ENCODE measurements around the gene AGAP1.
"Not testable (repeated sequence)": the region's sequence is repeated elsewhere in the genome, so short reads cannot be mapped to it uniquely, and the experiment has no call there.

Gene AGAP1

DNA sequence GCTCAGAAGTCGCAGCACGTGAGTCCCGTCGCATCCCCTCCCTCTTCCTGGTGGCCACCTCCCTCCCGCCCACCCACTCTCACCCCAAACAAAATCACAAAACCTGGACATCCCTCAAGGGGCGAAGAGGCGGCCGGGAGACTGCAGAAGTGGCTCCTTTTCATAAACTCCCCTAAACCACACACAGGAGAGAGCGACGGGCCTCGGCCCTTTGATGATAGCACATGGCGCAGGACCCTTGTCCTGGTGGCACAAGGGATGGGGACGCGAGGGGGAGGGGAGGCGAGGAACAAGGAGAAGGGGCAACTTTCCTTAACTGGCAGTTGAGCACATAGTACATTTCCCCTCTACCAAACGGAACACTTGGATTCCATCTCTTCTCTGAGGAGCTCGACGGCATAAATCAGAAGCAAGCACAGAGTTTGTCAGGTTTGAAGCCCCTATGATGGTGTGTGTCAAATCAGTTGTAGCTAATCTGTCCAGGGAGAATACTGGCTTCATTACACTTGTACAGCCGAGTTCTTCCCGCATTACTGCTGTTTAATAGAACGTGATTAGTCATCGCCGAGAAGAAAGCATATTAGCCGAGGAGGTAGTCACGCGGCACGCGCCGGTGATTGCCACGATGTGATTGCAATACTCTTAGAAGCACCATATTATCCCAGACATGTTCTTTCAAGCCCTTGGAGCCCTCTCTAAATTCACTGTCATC lies 630.5 kb downstream of the AGAP1 start:
- DNase-seq (ENCODE audit: low read depth): no peak

DNA sequence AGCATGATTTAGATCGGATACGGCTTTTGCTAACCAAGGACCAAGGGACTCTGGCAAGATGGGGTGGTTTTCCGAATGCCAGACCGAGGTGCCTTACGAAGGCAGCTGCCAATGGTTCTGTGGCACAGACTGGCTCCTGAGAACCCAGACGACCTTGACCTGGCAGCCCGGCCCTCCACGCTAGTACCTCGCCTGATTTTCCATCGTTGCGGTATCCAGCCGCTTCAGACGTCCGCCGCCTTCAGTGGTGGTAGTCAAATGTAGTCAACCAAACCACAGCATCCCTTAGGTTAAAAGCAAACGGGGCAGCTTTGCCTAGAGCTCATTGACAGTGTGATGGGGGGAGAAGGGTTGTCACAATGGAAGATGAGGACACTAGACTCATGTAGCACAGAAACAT lies 631.7 kb downstream of the AGAP1 start:
- DNase-seq (ENCODE audit: low read depth): no peak

DNA sequence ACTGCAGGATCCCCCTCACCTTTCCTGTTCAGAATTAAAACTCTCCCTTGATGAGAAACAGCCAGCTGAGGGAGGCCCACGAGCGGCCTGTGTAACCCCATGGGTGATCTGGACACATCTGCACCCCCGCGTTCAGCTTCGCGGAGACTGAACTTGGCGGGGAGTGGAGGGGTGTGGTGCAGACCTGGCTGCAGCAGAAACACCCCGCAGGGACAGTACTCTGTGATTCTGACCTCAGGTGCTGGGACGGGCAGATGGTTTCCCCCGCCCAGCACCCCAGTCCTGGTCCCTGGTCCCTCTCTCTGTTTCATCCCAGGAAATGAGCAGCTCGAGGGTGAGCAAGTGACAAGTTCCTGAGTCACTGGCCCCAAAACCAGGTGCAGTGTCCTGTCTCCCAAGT lies 633.2 kb downstream of the AGAP1 start:
- no peak for DNase-seq (ENCODE audit: low read depth)

DNA sequence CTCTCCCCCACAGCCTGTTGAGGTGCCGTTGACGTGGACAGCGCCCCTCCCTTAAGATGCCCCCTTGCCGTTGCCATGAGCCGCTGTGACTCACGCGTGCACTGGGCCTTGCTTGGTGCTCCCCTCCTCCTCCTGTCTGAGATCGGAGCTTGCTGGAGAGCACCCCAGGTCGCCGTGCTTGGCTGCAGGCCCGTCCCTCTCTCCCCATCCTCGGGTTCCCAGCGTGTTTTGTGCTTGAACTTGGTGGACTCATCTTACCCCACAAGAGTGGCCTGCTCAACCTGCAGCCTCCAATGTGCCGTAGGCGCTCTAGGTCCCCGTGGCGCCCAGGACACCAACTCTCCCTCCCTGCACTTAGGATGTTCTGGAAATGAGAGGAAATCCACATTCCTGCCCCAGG lies 634.5 kb downstream of the AGAP1 start:
- DNase-seq (ENCODE audit: low read depth): no peak

DNA sequence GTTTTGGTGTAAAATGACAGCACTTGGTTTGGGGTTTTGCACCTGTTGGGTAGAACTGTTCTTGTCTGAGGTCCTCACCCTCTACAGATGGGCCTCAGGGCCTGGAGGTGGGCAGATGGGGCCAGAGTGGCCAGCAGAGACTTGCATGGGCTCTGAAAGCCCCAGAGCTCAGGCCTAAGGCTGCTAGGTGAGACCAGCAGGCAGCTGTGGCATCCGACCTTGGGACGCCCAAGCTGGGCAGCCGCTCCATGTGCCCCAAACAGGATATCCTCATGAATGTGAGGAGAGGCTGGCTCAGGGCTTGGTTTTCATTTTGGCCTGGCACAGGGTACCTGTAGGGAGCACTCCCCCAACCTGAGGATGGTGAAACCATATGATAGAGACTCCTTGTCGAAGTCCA lies 636.1 kb downstream of the AGAP1 start:
- no peak for DNase-seq (ENCODE audit: low read depth)

DNA sequence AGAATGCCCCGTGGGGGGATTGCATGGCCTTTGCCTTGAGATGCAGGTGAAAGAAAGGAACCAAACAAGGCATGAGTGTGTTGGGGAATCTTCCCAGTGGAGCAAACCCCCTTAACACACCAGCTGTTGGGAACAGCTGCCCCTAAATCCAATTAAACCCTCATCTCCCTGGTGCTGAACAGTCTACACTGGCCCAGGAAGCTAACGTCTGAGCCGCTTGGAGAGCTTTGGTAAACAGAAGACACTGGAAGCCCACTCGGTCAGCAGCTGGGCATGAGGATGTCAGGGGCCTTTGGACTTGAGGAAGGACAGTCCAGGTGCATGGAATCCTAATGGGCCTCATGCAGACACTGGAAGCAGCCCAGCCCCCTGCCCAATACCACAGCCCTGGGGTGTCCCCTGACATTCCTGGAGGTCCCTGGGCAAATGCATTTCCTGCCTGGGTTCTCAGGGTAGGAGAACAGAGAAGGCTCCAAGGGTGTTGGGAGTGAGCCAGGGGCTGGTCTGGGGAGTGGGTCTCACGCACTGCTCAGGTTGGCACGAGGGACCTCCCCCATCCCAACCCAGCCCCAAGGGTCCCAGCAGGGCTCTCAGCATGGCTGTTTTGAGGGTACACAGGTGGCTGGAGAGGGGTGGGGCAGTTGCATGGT lies 636.6 kb downstream of the AGAP1 start:
- no peak for DNase-seq (ENCODE audit: low read depth)

DNA sequence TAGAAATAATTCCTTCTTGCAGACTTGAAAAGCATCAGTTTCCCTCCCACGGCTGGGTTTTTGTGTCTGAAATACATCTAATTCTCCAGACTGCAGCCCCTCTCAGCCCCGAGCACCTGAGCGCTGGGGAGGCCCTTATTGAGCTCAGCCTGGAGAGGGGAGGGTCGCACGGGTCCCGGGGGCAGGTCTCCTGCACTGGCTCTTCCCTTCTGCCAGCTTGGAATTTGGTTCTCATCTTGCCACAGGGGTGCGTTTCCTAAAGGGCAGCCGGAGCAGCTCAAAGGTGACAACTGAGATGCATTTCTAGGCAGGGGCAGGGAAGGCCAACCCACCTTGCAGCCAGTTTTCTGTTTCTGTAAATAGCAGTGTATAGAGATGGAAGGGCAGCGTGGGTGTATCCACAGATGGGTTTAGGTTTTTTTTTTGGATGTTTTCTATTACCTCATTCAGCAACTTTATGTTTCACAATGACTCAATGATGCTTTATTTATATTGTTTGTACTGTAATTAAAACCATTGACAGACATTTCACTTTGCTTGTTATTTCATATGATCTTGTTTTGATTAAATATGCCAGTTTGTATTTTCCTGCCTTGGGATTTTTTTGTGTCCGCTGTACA lies 637.3 kb downstream of the AGAP1 start:
- no peak for DNase-seq (ENCODE audit: low read depth)

DNA sequence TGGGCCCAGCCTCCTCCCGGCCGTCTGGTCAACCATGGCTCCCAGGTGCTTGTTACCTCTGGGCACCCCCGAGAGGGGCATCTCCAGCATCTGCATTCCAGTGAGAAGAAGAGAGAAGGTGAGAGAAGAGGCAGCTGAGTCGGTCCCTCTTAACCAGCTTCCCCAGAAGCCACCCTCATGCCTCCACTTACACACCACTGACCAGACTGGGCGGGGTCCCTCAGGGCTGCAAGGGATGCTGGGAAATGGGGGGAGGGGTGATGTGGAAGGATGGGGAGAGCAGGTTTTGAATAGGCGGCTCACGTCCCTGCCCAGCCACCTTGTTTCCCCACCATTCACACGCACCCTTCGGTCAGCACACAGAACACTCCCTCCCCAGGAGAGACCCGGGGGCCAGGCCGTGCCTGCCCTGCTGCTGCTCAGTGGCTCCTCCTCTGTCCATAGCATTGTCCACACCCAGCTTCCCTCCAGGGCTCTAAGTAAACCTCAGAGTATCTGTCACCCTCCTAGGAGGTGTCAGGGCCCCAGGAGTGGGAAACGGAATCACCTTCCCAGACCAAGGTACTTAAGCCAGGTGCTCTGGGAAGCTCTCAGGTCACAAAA lies 639.7 kb downstream of the AGAP1 start:
- DNase-seq (ENCODE audit: low read depth): no peak

DNA sequence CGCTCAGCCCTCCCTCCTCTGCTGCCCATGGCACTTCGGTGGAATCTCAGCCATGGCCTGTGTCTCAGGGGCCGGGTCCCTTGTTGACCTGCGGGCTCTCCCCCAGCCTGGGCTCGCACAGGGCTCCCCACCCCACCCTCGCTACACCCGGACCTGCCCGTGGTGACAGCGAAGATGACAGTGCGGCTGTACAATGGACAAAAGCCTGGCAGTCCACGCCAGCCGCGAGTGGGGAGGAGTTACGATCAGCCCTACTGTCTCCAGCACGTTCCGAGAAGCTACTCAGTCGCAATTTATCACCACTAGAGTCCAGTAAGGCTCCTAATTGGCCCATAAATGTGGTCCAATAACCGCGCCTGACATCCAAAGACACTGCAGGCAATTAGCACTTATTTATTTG lies 642.7 kb downstream of the AGAP1 start:
- no peak for DNase-seq (ENCODE audit: low read depth)

DNA sequence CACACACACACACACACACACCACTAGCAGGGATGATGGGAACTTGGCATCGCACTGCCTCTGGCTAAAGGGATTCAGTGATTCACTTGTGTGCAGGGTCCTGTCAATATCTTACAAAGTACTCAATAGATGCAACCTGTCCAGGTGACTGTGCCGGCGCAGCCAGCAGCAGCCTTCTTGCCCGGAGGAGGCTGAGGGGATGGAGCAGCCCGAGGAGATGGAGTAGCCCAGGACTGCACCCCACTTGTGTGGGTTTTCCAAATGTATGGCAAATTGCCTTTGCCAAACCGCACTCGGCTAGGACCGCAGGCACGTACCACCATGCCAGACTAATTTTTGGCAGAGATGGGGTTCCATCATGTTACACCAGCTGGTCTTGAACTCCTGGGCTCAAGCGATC lies 643.2 kb downstream of the AGAP1 start:
- no peak for DNase-seq (ENCODE audit: low read depth)

DNA sequence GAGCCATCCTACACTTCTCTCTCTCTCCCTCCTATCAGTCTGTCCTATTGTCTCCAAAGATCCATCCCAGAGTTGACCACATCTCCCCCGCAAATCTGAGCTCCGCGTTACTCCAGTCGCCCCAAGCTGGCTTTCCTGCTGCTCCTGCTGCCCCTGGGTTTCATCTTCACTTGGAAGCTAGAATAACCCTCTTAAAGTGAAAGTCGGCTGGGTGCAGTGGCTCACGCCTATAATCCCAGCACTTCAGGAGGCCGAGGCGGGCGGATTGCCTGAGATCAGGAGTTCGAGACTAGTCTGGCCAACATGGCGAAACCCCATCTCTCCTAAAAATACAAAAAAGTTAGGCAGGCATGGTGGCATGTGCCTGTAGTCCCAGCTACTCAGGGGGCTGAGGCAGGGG lies 647.8 kb downstream of the AGAP1 start:
- not testable (repeated sequence) for DNase-seq (ENCODE audit: low read depth)

DNA sequence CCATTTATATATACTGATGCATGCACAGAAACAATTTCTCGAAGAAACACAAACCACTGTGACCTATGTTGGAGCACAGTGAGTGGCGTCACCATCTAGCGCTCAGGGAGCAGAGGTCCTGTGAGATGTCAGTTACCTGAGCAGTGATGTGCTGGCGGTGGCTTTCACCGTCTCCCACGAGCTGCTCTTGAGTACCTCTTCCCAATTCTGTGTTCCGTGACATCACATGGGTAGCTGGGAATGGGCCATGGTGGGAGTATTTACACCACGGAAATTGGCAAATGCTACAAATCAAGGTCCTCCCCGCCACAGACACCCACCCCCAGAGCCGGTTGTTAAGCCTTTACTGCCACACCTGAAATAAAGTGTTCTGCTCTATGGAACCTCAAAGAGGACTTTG lies 650.0 kb downstream of the AGAP1 start:
- no peak for DNase-seq (ENCODE audit: low read depth)

DNA sequence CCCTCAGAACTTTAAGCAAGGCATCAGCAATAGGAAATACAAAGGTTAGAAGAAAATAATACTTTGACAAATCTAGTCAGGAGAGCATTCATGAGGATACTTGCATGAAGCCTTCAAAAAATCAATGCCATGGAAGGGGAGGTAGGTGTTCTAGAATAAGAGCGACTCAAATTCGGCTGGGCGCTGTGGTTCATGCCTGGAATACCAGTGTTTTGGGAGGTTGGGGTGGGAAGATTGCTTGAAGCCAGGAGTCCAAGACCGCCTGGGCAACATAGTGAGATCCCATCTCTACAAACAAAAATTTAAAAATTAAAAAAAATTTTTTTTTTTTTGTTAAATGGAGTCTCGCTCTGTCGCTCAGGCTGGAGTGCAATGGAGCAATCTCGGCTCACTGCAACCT lies 652.6 kb downstream of the AGAP1 start:
- DNase-seq (ENCODE audit: low read depth): no peak

DNA sequence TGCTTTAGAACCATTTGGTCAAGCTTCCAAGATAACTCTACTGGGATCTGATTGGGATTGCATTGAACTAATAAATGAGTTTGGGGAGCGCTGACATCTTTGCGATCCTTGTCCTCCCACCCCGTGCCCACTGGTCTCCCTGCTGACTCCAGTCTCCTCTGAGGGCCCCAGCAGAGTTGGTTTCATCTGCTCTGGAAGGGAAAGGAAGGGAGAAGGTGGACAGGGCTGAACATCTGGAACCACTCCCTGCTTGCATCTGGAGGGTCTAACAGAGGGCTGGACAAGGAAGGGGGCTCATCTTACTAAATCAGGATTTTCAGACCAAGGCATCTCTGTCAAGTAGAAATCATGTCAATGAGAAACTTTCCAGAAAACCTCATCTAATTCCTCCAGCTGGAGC lies 661.6 kb downstream of the AGAP1 start:
- no peak for DNase-seq (ENCODE audit: low read depth)

DNA sequence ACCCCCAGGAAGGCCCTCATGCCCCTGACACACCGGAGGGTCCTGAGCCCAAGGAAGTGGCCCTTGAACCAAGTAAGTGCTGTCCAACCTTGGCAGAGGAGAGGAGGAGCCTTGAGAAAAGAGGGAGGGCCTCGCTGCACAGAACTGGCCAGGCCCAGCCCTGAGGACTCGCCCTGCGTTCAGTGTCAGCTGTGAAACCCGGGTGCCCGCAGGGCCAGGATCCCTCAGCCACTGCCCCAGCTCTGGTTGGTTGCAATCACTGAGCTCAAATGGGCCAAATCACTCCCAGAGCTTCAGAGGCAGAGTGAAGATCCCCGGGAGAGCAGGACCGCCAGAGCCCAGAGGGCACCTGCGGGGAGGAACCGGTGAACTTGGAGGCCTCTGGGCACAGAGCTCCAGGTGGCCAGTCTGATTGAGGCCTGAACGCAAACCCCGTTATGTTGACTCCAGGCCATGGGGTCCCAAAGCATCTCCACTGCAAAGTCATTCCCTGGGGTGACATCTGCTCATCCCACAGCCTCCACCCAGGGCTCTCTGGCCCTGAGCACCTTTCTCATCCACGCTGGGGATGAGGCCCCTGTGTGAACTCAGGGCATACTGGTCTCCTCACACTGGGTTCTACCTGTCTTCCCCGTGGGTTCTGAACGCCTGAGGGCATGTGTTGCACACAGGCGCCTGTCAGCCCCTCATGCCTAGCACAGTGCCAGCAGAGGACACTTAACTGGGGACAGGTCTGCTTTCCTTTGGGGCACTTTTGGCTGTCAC lies 662.4 kb downstream of the AGAP1 start:
- DNase-seq (ENCODE audit: low read depth): no peak

DNA sequence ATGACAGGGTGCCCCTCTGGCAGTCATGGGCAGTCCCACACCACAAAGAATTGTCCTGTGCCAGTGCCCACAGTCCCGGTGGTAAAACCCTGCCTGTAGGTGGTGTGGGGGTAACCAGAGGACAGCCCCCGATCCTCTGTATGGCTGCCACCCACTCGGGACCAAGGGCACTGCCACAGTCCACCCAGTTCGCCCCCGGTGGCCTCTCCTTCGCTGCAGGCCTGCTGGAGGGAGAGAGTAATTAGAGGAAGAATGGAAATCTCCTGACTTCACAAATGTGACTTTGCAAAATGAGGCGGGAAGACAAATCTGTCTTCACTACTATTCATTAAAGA lies 663.0 kb downstream of the AGAP1 start:
- no peak for DNase-seq (ENCODE audit: low read depth)

DNA sequence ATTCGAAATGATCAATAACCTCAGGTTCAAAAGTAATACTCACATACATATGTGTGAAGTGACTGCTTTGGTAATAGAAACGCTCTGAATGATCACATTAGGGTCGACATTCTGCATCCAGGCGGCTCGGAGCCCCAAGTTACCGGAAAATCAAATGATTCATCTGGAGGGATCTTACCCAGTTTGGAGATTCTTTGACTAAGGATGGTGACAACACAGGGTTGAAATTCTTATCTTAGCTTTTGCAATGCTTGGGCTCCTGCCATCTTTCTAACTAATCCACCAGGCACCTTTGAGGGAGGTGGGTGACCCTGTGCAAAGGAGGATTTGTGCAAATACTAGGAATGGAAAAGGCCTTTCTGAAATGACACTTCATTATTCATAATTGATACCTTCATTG lies 663.5 kb downstream of the AGAP1 start:
- no peak for DNase-seq (ENCODE audit: low read depth)

DNA sequence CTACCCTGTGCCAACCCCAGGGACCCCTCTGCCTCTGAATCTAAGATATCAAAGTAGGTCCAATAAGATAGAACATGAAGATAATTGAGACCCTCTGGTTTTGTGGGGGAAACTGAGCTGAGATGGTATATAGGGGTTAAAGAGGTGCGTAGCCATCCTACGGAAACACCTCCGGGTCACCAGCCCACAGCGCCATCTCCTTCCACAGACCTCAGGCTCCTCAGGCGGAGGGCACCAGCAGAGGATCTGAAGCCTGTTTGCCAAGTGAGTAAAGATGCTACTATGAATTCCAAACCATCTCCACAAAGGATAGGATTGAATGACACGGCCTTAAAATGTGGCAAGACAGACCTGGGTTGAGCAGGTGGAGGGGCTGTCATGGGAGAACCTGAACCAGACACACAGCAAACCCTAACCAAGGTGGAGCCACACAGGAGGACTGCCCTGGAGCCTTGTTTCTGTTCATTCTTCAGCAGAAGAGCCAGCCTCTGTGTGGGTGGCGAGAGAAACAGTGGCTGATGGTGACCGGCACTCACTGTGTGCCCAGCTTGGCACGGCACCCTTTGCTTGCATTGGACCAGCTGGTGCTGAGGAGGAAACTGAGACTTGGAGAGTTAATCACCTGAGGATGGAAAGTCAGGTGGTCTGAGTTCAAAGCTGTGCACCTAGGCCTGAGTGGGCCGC lies 664.1 kb downstream of the AGAP1 start:
- DNase-seq (ENCODE audit: low read depth): no peak

DNA sequence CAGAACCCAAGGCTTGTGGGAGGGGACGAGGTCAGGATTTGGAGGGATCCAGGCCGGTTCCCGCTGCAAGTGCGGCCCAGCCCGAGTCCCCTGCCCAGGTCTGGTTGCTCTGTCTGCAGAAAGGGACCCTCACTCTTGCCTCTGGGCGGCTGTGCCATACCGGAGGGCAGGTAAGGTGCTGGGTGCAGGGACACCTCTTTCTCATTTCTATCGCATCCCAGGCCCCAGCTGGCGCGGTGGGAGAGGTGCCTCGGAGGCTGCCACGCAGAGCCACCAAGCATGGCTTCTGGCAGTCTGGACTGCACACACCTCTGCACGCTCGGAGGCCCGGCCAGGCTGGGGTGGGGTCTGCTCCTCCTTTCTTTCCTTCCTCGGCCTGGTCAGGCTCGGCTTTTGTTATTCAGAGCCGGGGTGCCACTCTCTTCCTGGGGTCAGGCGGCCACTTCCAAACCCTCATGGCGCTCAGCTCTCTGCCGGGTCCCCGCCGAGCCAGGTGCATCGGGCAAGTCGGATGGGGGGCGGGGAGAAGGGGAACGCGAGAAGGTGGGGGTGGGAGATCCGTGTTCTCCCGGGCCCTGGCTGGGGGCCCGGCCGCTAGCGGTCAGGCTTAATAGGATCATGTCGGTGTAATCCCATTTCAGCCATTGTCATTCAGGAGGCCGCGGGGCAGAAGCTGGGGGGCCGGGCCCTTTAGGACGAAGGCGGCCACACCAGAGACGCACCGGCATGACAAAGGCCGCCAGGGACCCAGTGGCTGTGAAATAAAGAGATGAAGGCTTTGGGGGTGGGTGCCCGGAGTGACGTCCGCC lies 665.3 kb downstream of the AGAP1 start:
- no peak for DNase-seq (ENCODE audit: low read depth)

DNA sequence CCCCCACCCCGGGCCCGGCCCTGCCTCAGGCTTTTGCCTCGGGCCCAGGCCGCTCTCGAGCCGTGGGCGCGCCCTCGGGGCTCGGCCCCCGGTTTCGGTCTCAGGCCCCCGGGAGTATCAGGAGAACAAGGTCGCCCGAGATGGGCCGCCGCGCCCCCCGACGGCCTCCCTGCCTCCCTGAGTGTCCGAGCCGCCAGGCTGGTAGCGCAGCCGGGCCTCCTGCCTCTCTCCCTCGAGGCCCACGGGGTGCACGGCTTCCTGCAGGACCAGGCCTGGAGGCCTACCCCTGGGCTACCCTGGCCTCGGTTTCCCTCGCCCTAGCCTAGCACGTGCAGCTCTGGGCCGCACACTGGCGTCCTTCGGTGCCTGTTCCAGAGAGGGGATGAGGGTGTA lies 665.9 kb downstream of the AGAP1 start:
- no peak for DNase-seq (ENCODE audit: low read depth)
